H1 (cell line): ENCODE measurements around the gene INPP4B. TPM values are rescaled to one million over a fixed set of nuclear protein-coding genes. Genes with fewer than 3 reads are reported as not detected.

ENCODE experiments used
- CTCF ChIA-PET: fragments of 300-600 bp; sonication (Branson Sonifier 250); formaldehyde crosslinking; loops from one replicate; lab custom pipeline; 2021; ENCODE audit not compliant: partially characterized antibody; lab: Charles Lee
- POLR2A ChIA-PET: fragments of 300-600 bp; sonication (Branson Sonifier 250); formaldehyde crosslinking; loops from one replicate; lab custom pipeline; 2021; ENCODE audit warnings: inconsistent platforms; ENCODE audit not compliant: partially characterized antibody; lab: Charles Lee
- DNase-seq, 2 experiments: peaks; one replicate each; pipeline versions ENCODE4 v3.0.0 to v3.0.0-alpha.2; 2010 to 2022; ENCODE audit warnings: low spot score in 2 of 2, low read depth in 1 of 2, mixed read lengths in 1 of 2
- FAIRE-seq: peaks from 2 replicates; lab custom pipeline; 2011; peaks lifted over from hg19 to GRCh38; lab: Jason Lieb, UNC
- H2AFZ ChIP-seq: 2 replicates; pipeline ENCODE4 v1.8.1; 2012; ENCODE audit warnings: low read length, inconsistent platforms
- H2AK5ac ChIP-seq: 2 replicates; pipeline ENCODE4 v1.6.1; 2013; ENCODE audit warnings: low read depth, low read length
- H2BK120ac ChIP-seq: replicated peaks from 2 replicates; pipeline ENCODE3; 2013; ENCODE audit warnings: low read depth, low read length, inconsistent platforms
- H2BK12ac ChIP-seq: 2 replicates; pipeline ENCODE4 v1.6.1; 2013; ENCODE audit warnings: low read depth, low read length
- H2BK15ac ChIP-seq: 2 replicates; pipeline ENCODE4 v1.6.1; 2013; ENCODE audit warnings: low read length
- H2BK20ac ChIP-seq: 2 replicates; pipeline ENCODE4 v1.6.1; 2013; ENCODE audit warnings: low read length
- H2BK5ac ChIP-seq: 2 replicates; pipeline ENCODE4 v1.6.1; 2013; ENCODE audit warnings: low read depth, low read length
- H3K14ac ChIP-seq: 2 replicates; pipeline ENCODE4 v1.6.1; 2013; ENCODE audit warnings: inconsistent platforms; ENCODE audit not compliant: insufficient read length
- H3K18ac ChIP-seq: 2 replicates; pipeline ENCODE4 v1.6.1; 2013; ENCODE audit warnings: low read length; ENCODE audit errors: extremely low read depth
- H3K23ac ChIP-seq: 2 replicates; pipeline ENCODE4 v1.6.1; 2013; ENCODE audit warnings: inconsistent platforms; ENCODE audit not compliant: insufficient read length
- H3K23me2 ChIP-seq: 2 replicates; pipeline ENCODE4 v1.6.1; 2013; ENCODE audit warnings: low read depth, low read length
- H3K27ac ChIP-seq: 2 replicates; pipeline ENCODE4 v1.6.1; 2011; ENCODE audit warnings: low read depth, low read length, inconsistent platforms
- H3K27me3 ChIP-seq, 4 experiments: replicated peaks in 1 of 4; 1 replicate in 1 of 4; 2 replicates in 3 of 4; pipeline versions ENCODE4 v1.6.1 to v1.8.1; 2011 to 2013; ENCODE audit warnings: low read length in 3 of 4, mild to moderate bottlenecking in 3 of 4, inconsistent platforms in 2 of 4, mixed read lengths in 2 of 4, moderate library complexity in 1 of 4; ENCODE audit not compliant: control insufficient read depth in 3 of 4, insufficient read depth in 3 of 4; ENCODE audit errors: extremely low read depth in 1 of 4
- H3K36me3 ChIP-seq, 4 experiments: 2 replicates each; pipeline versions ENCODE4 v1.6.1 to v1.8.1; 2011 to 2013; ENCODE audit warnings: mild to moderate bottlenecking in 4 of 4, low read length in 3 of 4, moderate library complexity in 2 of 4, control low read depth in 1 of 4, inconsistent platforms in 1 of 4; ENCODE audit not compliant: insufficient read depth in 4 of 4, control insufficient read depth in 2 of 4
- H3K4ac ChIP-seq: replicated peaks from 2 replicates; pipeline ENCODE3; 2013; ENCODE audit warnings: low read length, low read depth, mixed read lengths, inconsistent platforms; ENCODE audit not compliant: insufficient read length
- H3K4me1 ChIP-seq, 4 experiments: replicated peaks in 1 of 4; 1 replicate in 1 of 4; 2 replicates in 3 of 4; pipeline versions ENCODE4 v1.6.1 to v1.8.1; 2011 to 2013; ENCODE audit warnings: low read length in 3 of 4, inconsistent platforms in 2 of 4, mixed read lengths in 1 of 4; ENCODE audit not compliant: insufficient read depth in 4 of 4, control insufficient read depth in 3 of 4
- H3K4me2 ChIP-seq, 2 experiments: 2 replicates each; pipeline versions ENCODE4 v1.6.1 to v1.8.1; 2011 to 2013; ENCODE audit warnings: low read depth in 2 of 2, low read length in 2 of 2, control low read depth in 1 of 2, inconsistent platforms in 1 of 2, mild to moderate bottlenecking in 1 of 2; ENCODE audit not compliant: insufficient read depth in 1 of 2
- H3K4me3 ChIP-seq, 4 experiments: fragments of 200-600, 300-600 bp in 1 of 4; sonication (generic), shearing (Covaris generic), sonication (Bioruptor Twin) in 1 of 4; 2 replicates each; pipeline versions ENCODE4 v1.5.1 to v1.8.1; 2011 to 2016; ENCODE audit warnings: low read length in 4 of 4, low read depth in 3 of 4, control low read depth in 2 of 4, inconsistent platforms in 2 of 4, mild to moderate bottlenecking in 2 of 4, mixed read lengths in 1 of 4, moderate library complexity in 1 of 4; ENCODE audit not compliant: insufficient read depth in 2 of 4; ENCODE audit errors: extremely low read depth in 1 of 4
- H3K56ac ChIP-seq: replicated peaks from 2 replicates; pipeline ENCODE3; 2013; ENCODE audit warnings: low read depth, mild to moderate bottlenecking, mixed read lengths, low read length, inconsistent platforms; ENCODE audit not compliant: insufficient read length
- H3K79me1 ChIP-seq: 2 replicates; pipeline ENCODE4 v1.6.1; 2013; ENCODE audit warnings: low read depth, low read length, control low read depth
- H3K79me2 ChIP-seq, 2 experiments: 2 replicates each; pipeline versions ENCODE4 v1.6.1 to v1.8.1; 2012 to 2013; ENCODE audit warnings: low read length in 2 of 2, mild to moderate bottlenecking in 2 of 2, inconsistent platforms in 1 of 2; ENCODE audit not compliant: insufficient read depth in 2 of 2, control insufficient read depth in 1 of 2
- H3K9ac ChIP-seq, 4 experiments: replicated peaks in 1 of 4; 1 replicate in 1 of 4; 2 replicates in 3 of 4; pipeline versions ENCODE4 v1.6.1 to v1.8.1; 2011 to 2013; ENCODE audit warnings: low read depth in 3 of 4, low read length in 3 of 4, control low read depth in 2 of 4, mild to moderate bottlenecking in 2 of 4, moderate library complexity in 2 of 4, inconsistent platforms in 1 of 4; ENCODE audit errors: extremely low read depth in 1 of 4
- H3K9me3 ChIP-seq, 2 experiments: 2 replicates each; pipeline versions ENCODE4 v1.6.1 to v1.8.1; 2012 to 2013; ENCODE audit warnings: mild to moderate bottlenecking in 2 of 2, moderate library complexity in 2 of 2, control low read depth in 1 of 2, inconsistent platforms in 1 of 2, low read depth in 1 of 2, low read length in 1 of 2, mixed read lengths in 1 of 2; ENCODE audit not compliant: insufficient read depth in 2 of 2
- H4K20me1 ChIP-seq, 2 experiments: replicated peaks in 1 of 2; 2 replicates each; pipeline versions ENCODE3 to v1.8.1; 2011 to 2013; ENCODE audit warnings: inconsistent platforms in 2 of 2, low read length in 2 of 2, mild to moderate bottlenecking in 1 of 2; ENCODE audit not compliant: insufficient read depth in 2 of 2, control insufficient read depth in 1 of 2
- H4K5ac ChIP-seq: 2 replicates; pipeline ENCODE4 v1.6.1; 2013; ENCODE audit warnings: low read length, low read depth, mixed read lengths, inconsistent platforms; ENCODE audit not compliant: insufficient read length
- H4K8ac ChIP-seq: 2 replicates; pipeline ENCODE4 v1.8.0; 2013; ENCODE audit warnings: mild to moderate bottlenecking, moderate library complexity, low read length, inconsistent platforms; ENCODE audit not compliant: insufficient read depth; ENCODE audit errors: extremely low read depth
- H4K91ac ChIP-seq: replicated peaks from 2 replicates; pipeline ENCODE3; 2013; ENCODE audit warnings: low read length, mixed read lengths, inconsistent platforms; ENCODE audit not compliant: insufficient read length
- CHD1 ChIP-seq: IDR thresholded peaks from 2 replicates; pipeline ENCODE4 v1.6.1; 2012; ENCODE audit warnings: low read depth, low read length, improper control_type of control experiment
- CHD2 ChIP-seq: IDR thresholded peaks from 2 replicates; pipeline ENCODE4 v1.6.1; 2012; ENCODE audit warnings: low read length, improper control_type of control experiment
- CREB1 ChIP-seq: IDR thresholded peaks from 2 replicates; pipeline ENCODE4 v1.6.1; 2012; ENCODE audit warnings: inconsistent platforms
- EP300 ChIP-seq, 2 experiments: IDR thresholded peaks; 1 replicate in 1 of 2; 2 replicates in 1 of 2; pipeline ENCODE4 v1.6.1; 2011 to 2012; ENCODE audit warnings: low read depth in 2 of 2, low read length in 2 of 2, mild to moderate bottlenecking in 2 of 2, borderline replicate concordance in 1 of 2, inconsistent platforms in 1 of 2, moderate library complexity in 1 of 2
- EZH2 ChIP-seq: fragments of 200-600 bp; sonication (generic); IDR thresholded peaks from 2 replicates; pipeline ENCODE4 v1.7.1; 2012; ENCODE audit warnings: low read depth, mild to moderate bottlenecking, moderate library complexity, low read length, inconsistent platforms; ENCODE audit not compliant: severe bottlenecking
- GABPA ChIP-seq: IDR thresholded peaks from 2 replicates; pipeline ENCODE4 v1.6.1; 2011; ENCODE audit warnings: mild to moderate bottlenecking, low read length, moderate library complexity, borderline replicate concordance; ENCODE audit not compliant: insufficient read depth
- KDM1A ChIP-seq: fragments of 200-600, 300-600 bp; sonication (generic); IDR thresholded peaks from 2 replicates; pipeline ENCODE4 v1.7.1; 2016; ENCODE audit warnings: mild to moderate bottlenecking, low read length, borderline replicate concordance
- RBBP5 ChIP-seq: IDR thresholded peaks from 2 replicates; pipeline ENCODE4 v1.7.1; 2012; ENCODE audit warnings: low read depth, mild to moderate bottlenecking, inconsistent platforms, low read length, moderate library complexity, borderline replicate concordance
- RFX5 ChIP-seq: IDR thresholded peaks from 2 replicates; pipeline ENCODE4 v1.6.1; 2011; ENCODE audit warnings: low read depth, low read length, improper control_type of control experiment, borderline replicate concordance
- SIX5 ChIP-seq: IDR thresholded peaks from 2 replicates; pipeline ENCODE4 v1.6.1; 2011; ENCODE audit warnings: mild to moderate bottlenecking, low read depth, low read length
- SP1 ChIP-seq: IDR thresholded peaks from 2 replicates; pipeline ENCODE4 v1.6.1; 2011; ENCODE audit warnings: low read depth, low read length
- SUZ12 ChIP-seq: fragments of 200-600 bp; sonication (generic); IDR thresholded peaks from 2 replicates; pipeline ENCODE4 v1.6.1; 2012; ENCODE audit warnings: mild to moderate bottlenecking, inconsistent platforms, low read length, moderate library complexity, mixed read lengths
- TBP ChIP-seq: IDR thresholded peaks from 2 replicates; pipeline ENCODE4 v1.6.1; 2011; ENCODE audit warnings: low read depth, low read length, improper control_type of control experiment
- WGBS, 2 experiments: shearing (Covaris generic) in 1 of 2; methylation state at CpG; one replicate each; pipeline versions ENCODE4 v1.1.6 to v1.1.7; 2013 to 2015; ENCODE audit warnings: low lambda C conversion rate in 2 of 2, mixed read lengths in 2 of 2, inconsistent platforms in 1 of 2, low coverage in 1 of 2, missing lambda C conversion rate in 1 of 2; ENCODE audit not compliant: insufficient replicate concordance in 2 of 2, insufficient coverage in 1 of 2, insufficient read length in 1 of 2; ENCODE audit errors: extremely low coverage in 1 of 2, missing lambda C conversion rate in 1 of 2; 5-methylcytosine and 5-hydroxymethylcytosine counted together
- polyA plus RNA-seq, 7 experiments: library from polyadenylated mRNA; depleted of rRNA in 3 of 7; stranded (reverse) in 5 of 7; unstranded in 2 of 7; fragments of >200 nt in 5 of 7; fragments of 200-250 nt in 2 of 7; gene quantifications; 1 replicate in 5 of 7; 2 replicates in 1 of 7; 4 replicates in 1 of 7; pipeline versions ENCODE4 v1.2.1 to v1.2.3, GENCODE V29; 2011 to 2013; ENCODE audit warnings: missing spikeins in 2 of 7, mixed read lengths in 2 of 7
- total RNA-seq: library from RNA; stranded (reverse); fragmentation: NEBNext Ultra II Directional; extraction: Animal tissue kit (Norgen Biotek cat#: 25700); gene quantifications from 2 replicates; pipeline ENCODE4 v1.2.1, GENCODE V29; 2021

The INPP4B gene
- total and polyA plus RNA-seq, 2 of the 8 experiments (the other 6 are each of a cell fraction or from before 2014, with no cell fraction given): 0.11 to 0.54 TPM

DNA sequence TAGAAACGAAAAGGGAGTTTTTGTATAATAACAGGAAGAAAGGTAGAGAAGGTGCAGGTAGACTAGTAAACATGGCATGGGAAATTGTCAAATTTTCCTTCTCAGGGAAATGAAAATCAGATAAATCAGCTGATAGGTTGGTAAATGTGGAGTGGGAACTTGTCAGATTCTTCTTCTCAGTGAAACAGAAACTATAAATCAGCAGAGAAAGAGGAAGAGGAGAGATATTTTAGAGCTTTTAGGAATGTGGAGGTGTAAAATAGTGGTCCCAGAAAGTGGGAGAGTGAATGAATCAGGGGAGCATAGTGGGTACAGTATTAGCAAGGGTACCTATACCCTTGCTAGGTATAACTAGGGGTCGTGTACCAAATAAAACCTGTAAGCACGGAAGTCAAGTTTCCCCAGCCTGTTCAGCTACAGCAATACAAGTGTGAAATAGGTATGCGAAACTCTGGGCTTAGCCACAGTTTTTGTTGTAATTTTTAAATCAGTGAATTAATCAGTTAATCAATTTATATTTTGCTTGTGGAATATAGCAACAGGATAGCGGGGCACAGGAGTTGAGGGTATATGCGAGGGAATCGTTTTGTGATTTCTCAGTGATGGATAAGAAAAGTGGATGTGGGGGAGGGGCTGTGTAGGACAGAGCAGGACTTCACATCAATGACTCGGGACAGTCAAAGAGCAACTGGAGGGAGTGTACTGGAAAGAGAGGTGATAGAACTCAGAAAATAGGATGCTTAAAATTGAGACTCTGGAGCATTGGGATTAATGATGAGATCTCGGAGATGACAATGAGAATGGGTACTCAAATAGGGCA lies 561.5 kb downstream of the INPP4B start:
- Histone ChIP-seq H3K23ac (no peak overlapping the region), H2AFZ (no peak overlapping the region), H3K23me2 (no peaks in the 10 kb centered on the region), H3K4ac (no peak overlapping the region), H4K5ac (no peak overlapping the region), H2BK120ac (no peak overlapping the region), H3K27me3 (no peaks in the 10 kb centered on the region), H3K4me3 (no peak overlapping the region), H3K56ac (no peak overlapping the region), H4K8ac (no peak overlapping the region), H3K27ac (no peak overlapping the region), H3K79me2 (no peaks in the 10 kb centered on the region), H2BK5ac (no peak overlapping the region), H2BK15ac (no peak overlapping the region), H3K9me3 (no peaks in the 10 kb centered on the region), H4K91ac (no peak overlapping the region), H3K36me3 (no peaks in the 10 kb centered on the region), H3K18ac (no peak overlapping the region), H3K14ac (no peak overlapping the region), H3K4me1 (no peaks in the 10 kb centered on the region), H3K79me1 (no peaks in the 10 kb centered on the region), H2BK20ac (no peak overlapping the region), H2BK12ac (no peak overlapping the region), H3K4me2 (no peak overlapping the region), H4K20me1 (no peaks in the 10 kb centered on the region), H3K9ac (no peak overlapping the region), H2AK5ac (no peak overlapping the region)
- DNase-seq: no peak
- FAIRE-seq: no peak
- ChIA-PET CTCF (interaction anchor here (0.6 to 3.4 kb wide), 8 partner anchors 10 to 193 kb away, joined by 3 to 31 read pairs (median 12); no protein-coding TSS in a partner anchor), POLR2A (no interaction called here)
- 88 to 100% methylated on average over 2 to 9 of the region's 9 CpGs for WGBS, 2 experiments
- TF ChIP-seq SUZ12: no peak
- TF ChIP-seq EP300 (IDR thresholded peaks at IDR 0.05; ENCODE audit: borderline replicate concordance in 1 of 2, low read depth in 2 of 2, low read length in 2 of 2): no peak
- no peak for TF ChIP-seq KDM1A
- TF ChIP-seq SIX5: no peak
- TF ChIP-seq TBP: no peak
- no peak for TF ChIP-seq GABPA
- TF ChIP-seq CREB1: no peak
- TF ChIP-seq SP1: no peak
- TF ChIP-seq RFX5: no peak
- no peak for TF ChIP-seq CHD1
- TF ChIP-seq CHD2: no peak
- no peak for TF ChIP-seq EZH2
- no peak for TF ChIP-seq RBBP5
